OCI-LY3 (cell line): Measurements from ENCODE around the gene PDPR.

Source experiments
- CTCF ChIP-seq: fragments of 200-600, 300-600 bp; sonication (generic); IDR thresholded peaks from 2 replicates; pipeline ENCODE4 v1.5.1; 2014; ENCODE audit warnings: antibody characterized with exemption, low read length, low read depth
- EZH2phosphoT487 ChIP-seq: fragments of 200-600 bp; shearing (Covaris generic); IDR thresholded peaks from 2 replicates; pipeline ENCODE4 v1.6.1; 2018; ENCODE audit warnings: antibody characterized with exemption, mixed run types, low read depth

- TF ChIP-seq CTCF (no peak), EZH2phosphoT487 (no peak)
Measured at GRCh38 chr16:70159355-70160348, 45.5 kb downstream of the PDPR start.
